Ascending aorta (tissue), 2 donors: ENCODE measurements around the gene VAT1L. TPM values are rescaled to one million over a fixed set of nuclear protein-coding genes. Genes with fewer than 3 reads are reported as not detected.
A peak's percentile ranks its signal among the peaks of the same experiment; 100 is the strongest.

Experiments used
- DNase-seq, 2 donors: peaks; one replicate each; pipeline ENCODE4 v3.0.0-alpha.2; 2019; ENCODE audit warnings: low spot score in 2 of 2
- H3K27ac ChIP-seq, 2 donors: fragments of 200-600 bp; sonication (generic); one replicate each; pipeline ENCODE4 v1.5.1; 2016 to 2017; ENCODE audit warnings: mild to moderate bottlenecking in 1 of 2
- H3K27me3 ChIP-seq: fragments of 200-600 bp; sonication (generic); one replicate; pipeline ENCODE4 v1.5.1; 2017
- H3K36me3 ChIP-seq, 2 donors: fragments of 200-600 bp; sonication (generic); one replicate each; pipeline ENCODE4 v1.5.1; 2016
- H3K4me1 ChIP-seq, 2 donors: fragments of 200-600 bp; sonication (generic); one replicate each; pipeline ENCODE4 v1.5.1; 2016 to 2017; ENCODE audit warnings: mild to moderate bottlenecking in 1 of 2
- H3K4me3 ChIP-seq, 2 donors: fragments of 200-600 bp; sonication (generic); one replicate each; pipeline ENCODE4 v1.5.1; 2016 to 2017; ENCODE audit warnings: mild to moderate bottlenecking in 1 of 2
- H3K9me3 ChIP-seq, 2 donors: fragments of 200-600 bp; sonication (generic); one replicate each; pipeline ENCODE4 v1.5.1; 2016
- intact Hi-C: fragments of 100-400 bp; cut with DNase I; formaldehyde crosslinking; loops from one replicate; pipeline ENCODE4 v1.15.1; 2023
- total RNA-seq: library from RNA; depleted of rRNA; stranded (reverse); fragments of >200 nt; gene quantifications from one replicate; pipeline ENCODE4 v1.1.0, GENCODE V29; 2016
- TF ChIP-seq, protein P1 (sequence below), 3 experiments: fragments of 200-600 bp in 2 of 3; fragments of 450-650 bp in 1 of 3; sonication (generic) in 2 of 3; IDR thresholded peaks; one replicate each; pipeline ENCODE4 v1.5.1; 2016 to 2019; ENCODE audit warnings: antibody characterized with exemption in 3 of 3, mild to moderate bottlenecking in 1 of 3, moderate library complexity in 1 of 3

Gene VAT1L
- total RNA-seq, 1 donor from 2014 or later = 12.6 TPM

GRCh38 chr16:77833921-77834634, 45.7 kb downstream of the VAT1L start:
- Histone ChIP-seq H3K36me3 (no peaks in the 10 kb centered on the region), H3K9me3 (no peaks in the 10 kb centered on the region), H3K27ac (peak overlapping the region; percentile 59 to 71), H3K4me1 (peaks cover 5 to 10% of the 10 kb centered on the region in 2 donors), H3K27me3 (no peaks in the 10 kb centered on the region), H3K4me3 (peak overlapping the region in 1 of 2 donors; percentile 2)
- peak in 1 of 2 donors; percentile 65 for DNase-seq
- TF ChIP-seq, protein P1, sequence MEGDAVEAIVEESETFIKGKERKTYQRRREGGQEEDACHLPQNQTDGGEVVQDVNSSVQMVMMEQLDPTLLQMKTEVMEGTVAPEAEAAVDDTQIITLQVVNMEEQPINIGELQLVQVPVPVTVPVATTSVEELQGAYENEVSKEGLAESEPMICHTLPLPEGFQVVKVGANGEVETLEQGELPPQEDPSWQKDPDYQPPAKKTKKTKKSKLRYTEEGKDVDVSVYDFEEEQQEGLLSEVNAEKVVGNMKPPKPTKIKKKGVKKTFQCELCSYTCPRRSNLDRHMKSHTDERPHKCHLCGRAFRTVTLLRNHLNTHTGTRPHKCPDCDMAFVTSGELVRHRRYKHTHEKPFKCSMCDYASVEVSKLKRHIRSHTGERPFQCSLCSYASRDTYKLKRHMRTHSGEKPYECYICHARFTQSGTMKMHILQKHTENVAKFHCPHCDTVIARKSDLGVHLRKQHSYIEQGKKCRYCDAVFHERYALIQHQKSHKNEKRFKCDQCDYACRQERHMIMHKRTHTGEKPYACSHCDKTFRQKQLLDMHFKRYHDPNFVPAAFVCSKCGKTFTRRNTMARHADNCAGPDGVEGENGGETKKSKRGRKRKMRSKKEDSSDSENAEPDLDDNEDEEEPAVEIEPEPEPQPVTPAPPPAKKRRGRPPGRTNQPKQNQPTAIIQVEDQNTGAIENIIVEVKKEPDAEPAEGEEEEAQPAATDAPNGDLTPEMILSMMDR (IDR thresholded peaks at IDR 0.05) = no peak
- intact Hi-C loops = no loop called here

- TF ChIP-seq, protein P1 (IDR thresholded peaks at IDR 0.05) = no peak
- Histone ChIP-seq H3K27me3 (no peaks in the 10 kb centered on the region), H3K36me3 (no peaks in the 10 kb centered on the region), H3K4me3 (peak overlapping the region in 1 of 2 donors; percentile 2), H3K4me1 (peaks cover 5 to 10% of the 10 kb centered on the region in 2 donors), H3K9me3 (no peaks in the 10 kb centered on the region), H3K27ac (peak overlapping the region; percentile 59 to 71)
- no peak for DNase-seq
- intact Hi-C loops = no loop called here
Observed at GRCh38 chr16:77834635-77835540, 46.5 kb downstream of the VAT1L start.

GRCh38 chr16:77836801-77837200, 48.4 kb downstream of the VAT1L start:
- Histone ChIP-seq H3K9me3 (no peaks in the 10 kb centered on the region), H3K27ac (no peak overlapping the region), H3K4me3 (no peak overlapping the region), H3K36me3 (no peaks in the 10 kb centered on the region), H3K27me3 (no peaks in the 10 kb centered on the region), H3K4me1 (peaks cover 5 to 10% of the 10 kb centered on the region in 2 donors)
- intact Hi-C loops = no loop called here
- TF ChIP-seq, protein P1 (IDR thresholded peaks at IDR 0.05) = no peak
- DNase-seq = no peak

GRCh38 chr16:77838597-77839255, 50.4 kb downstream of the VAT1L start:
- H3K27me3 ChIP-seq = no peaks in the 10 kb centered on the region
- peaks cover 5 to 7% of the 10 kb centered on the region in 2 donors for H3K4me1 ChIP-seq
- no peaks in the 10 kb centered on the region for H3K9me3 ChIP-seq
- H3K4me3 ChIP-seq = no peak overlapping the region
- TF ChIP-seq, protein P1 (IDR thresholded peaks at IDR 0.05) = no peak
- H3K27ac ChIP-seq = no peak overlapping the region
- DNase-seq = no peak
- intact Hi-C loops = no loop called here
- H3K36me3 ChIP-seq = no peaks in the 10 kb centered on the region

DNA sequence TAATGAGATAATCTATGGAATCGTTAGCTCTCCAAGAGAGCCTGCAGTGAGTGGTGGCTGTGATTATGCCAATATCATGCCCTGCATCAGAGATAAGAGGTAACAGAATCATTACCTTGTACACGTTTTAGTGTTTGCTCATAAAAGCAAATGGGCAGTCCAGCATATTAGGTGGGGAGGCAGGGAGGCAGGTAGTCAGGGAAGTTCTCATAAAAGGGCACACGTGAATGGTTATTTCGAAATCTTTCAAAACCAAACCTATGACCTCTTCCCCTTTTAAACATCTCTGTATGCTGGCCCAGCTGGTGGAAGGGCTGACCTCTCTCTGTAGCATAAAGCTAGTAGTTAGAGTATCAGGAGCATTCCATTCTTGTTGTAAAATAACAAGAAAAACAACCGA, 51.7 kb downstream of the VAT1L start:
- TF ChIP-seq, protein P1 (IDR thresholded peaks at IDR 0.05) = no peak
- intact Hi-C loops = no loop called here
- no peak overlapping the region for H3K4me3 ChIP-seq
- no peaks in the 10 kb centered on the region for H3K4me1 ChIP-seq
- no peak for DNase-seq
- H3K27me3 ChIP-seq = no peaks in the 10 kb centered on the region
- no peaks in the 10 kb centered on the region for H3K36me3 ChIP-seq
- H3K9me3 ChIP-seq = no peaks in the 10 kb centered on the region
- no peak overlapping the region for H3K27ac ChIP-seq
